ENCODE results near the gene DES. TPM values are rescaled to one million over a fixed set of nuclear protein-coding genes. Genes with fewer than 3 reads are reported as not detected.

DES gene
- total RNA-seq = not detected

GRCh38 chr2:219418155-219419011 is at the start of gene DES:
Gene DES, plus strand, starts transcription at chr2:219418377. Its CDS starts 86 bp downstream, at chr2:219418463.

DNA sequence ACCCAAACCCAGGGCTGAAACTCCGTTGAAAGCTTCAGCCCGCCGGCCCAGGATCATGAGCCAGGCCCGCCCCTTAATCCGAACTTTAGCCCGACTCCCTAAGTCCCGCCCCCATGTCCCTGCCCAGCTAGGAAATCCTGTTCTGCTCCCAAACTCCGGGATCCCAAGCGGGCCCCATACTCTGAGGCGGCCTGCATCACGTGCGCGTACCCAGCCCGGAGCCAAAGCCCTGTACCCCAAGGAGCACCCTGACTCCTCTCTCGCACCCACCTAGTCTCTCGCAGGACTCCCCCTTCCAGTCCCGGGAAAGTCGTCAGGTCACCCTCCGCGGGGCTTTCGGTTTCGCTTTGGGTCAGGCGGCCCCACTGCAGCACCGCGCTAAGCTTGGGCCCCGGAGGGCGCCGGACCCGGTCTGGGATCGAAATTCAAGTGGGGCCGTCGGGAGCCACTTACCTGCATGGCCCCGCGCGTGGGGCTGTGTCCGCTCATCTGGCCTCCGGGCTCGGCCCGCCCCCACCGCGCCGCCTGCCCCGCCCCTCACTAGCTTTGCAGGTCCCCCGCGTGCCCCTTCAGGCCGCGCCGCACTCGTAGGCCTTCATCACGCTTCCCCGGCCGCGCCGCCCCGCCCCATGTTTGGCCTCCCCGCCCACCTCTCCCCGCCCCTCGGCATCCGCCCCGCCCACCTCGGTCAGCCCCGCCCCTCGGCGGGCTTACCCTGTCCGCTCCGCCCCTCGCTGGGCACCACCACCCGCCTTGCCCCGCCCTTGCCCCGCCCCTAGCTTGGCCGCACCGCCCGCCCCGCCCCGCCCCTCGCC is 30.7 kb upstream of the DES start, which contains the start of gene DNPEP:
Gene DNPEP (minus strand): TSS at position 607 of the 815 bp plus-strand sequence. CDS start 118 bp downstream, at position 489.

GRCh38 chr2:219434718-219435525 is 16.7 kb downstream of the DES start, which contains the start of gene SPEG:
Gene SPEG, plus strand, starts transcription at chr2:219434843. Its CDS starts 135 bp downstream, at chr2:219434978.

Other genes starting within 250 kb of the DES start
- gene SLC23A3, start 248.3 kb upstream of the DES start, total RNA-seq = 0.63 TPM
- gene CNPPD1, start 241.5 kb upstream of the DES start, total RNA-seq = 27.5 TPM
- gene RETREG2, start 240.1 kb upstream of the DES start, total RNA-seq = 68.9 TPM
- gene ZFAND2B, start 211.6 kb upstream of the DES start, total RNA-seq = 17.5 TPM
- gene ABCB6, start 199.4 kb upstream of the DES start, total RNA-seq = 47.9 TPM
- 31.9 TPM for gene ATG9A, start 188.7 kb upstream of the DES start, total RNA-seq
- gene ANKZF1, start 188.6 kb upstream of the DES start, total RNA-seq = 79.2 TPM
- 3.4 TPM for gene GLB1L, start 172.9 kb upstream of the DES start, total RNA-seq
- 16.9 TPM for gene STK16, start 172.9 kb upstream of the DES start, total RNA-seq
- not detected for gene TUBA4B, start 165.1 kb upstream of the DES start, total RNA-seq
- gene TUBA4A, start 164.5 kb upstream of the DES start, total RNA-seq = 0.94 TPM
- 103 TPM for gene DNAJB2, start 139.0 kb upstream of the DES start, total RNA-seq
- gene PTPRN, start 109.0 kb upstream of the DES start, total RNA-seq = 30.7 TPM
- gene RESP18, start 85.6 kb upstream of the DES start, total RNA-seq = not detected
- 17.2 TPM for gene DNPEP, start 30.5 kb upstream of the DES start, total RNA-seq
- gene SPEG, start 16.5 kb downstream of the DES start, total RNA-seq = 24.7 TPM
- gene GMPPA, start 80.5 kb downstream of the DES start, total RNA-seq = 11.3 TPM
- gene ASIC4, start 96.1 kb downstream of the DES start, total RNA-seq = 4.1 TPM
- 32.2 TPM for gene CHPF, start 125.4 kb downstream of the DES start, total RNA-seq
- 15.7 TPM for gene TMEM198, start 125.7 kb downstream of the DES start, total RNA-seq
- 79.5 TPM for gene OBSL1, start 153.2 kb downstream of the DES start, total RNA-seq
- gene INHA, start 153.9 kb downstream of the DES start, total RNA-seq = not detected
- gene STK11IP, start 179.5 kb downstream of the DES start, total RNA-seq = 24.4 TPM
- gene SLC4A3, start 209.3 kb downstream of the DES start, total RNA-seq = 34.4 TPM

All from parietal lobe (tissue), 1 donor.